AG04450 (cell line): ENCODE data around the gene TMEM222. TPM values are rescaled to one million over a fixed set of nuclear protein-coding genes. Genes with fewer than 3 reads are reported as not detected.
"Not testable (repeated sequence)": the region's sequence is repeated elsewhere in the genome, so short reads cannot be mapped to it uniquely, and the experiment has no call there.

Experiments
- CTCF ChIA-PET: fragments of 300-600, 350-600 bp; formaldehyde crosslinking; extraction: SDS; loops from one replicate; lab custom pipeline; 2022; ENCODE audit warnings: antibody characterized with exemption, inconsistent platforms; lab: Charles Lee
- POLR2A ChIA-PET: fragments of 350-600 bp; formaldehyde crosslinking; extraction: SDS; loops from one replicate; lab custom pipeline; 2021; ENCODE audit warnings: antibody characterized with exemption, inconsistent platforms; lab: Yijun Ruan, JAX
- DNase-seq: peaks from one replicate; pipeline ENCODE4 v3.0.0-alpha.2; 2011; ENCODE audit warnings: low read depth, low spot score
- H3K27ac ChIP-seq: one replicate; pipeline ENCODE4 v1.5.1; 2012; ENCODE audit warnings: low read depth, low read length, control low read depth
- H3K27me3 ChIP-seq: one replicate; pipeline ENCODE4 v1.6.0; 2012; ENCODE audit warnings: low read length; ENCODE audit not compliant: control insufficient read depth, insufficient read depth
- H3K4me3 ChIP-seq: 2 replicates; pipeline ENCODE4 v1.5.1; 2011; ENCODE audit warnings: mild to moderate bottlenecking, low read depth, low read length, control low read depth
- H3K9me3 ChIP-seq: 2 replicates; pipeline ENCODE4 v1.5.1; 2012; ENCODE audit warnings: low read length; ENCODE audit not compliant: control insufficient read depth, insufficient read depth
- polyA plus RNA-seq: library from polyadenylated mRNA; depleted of rRNA; stranded (reverse); fragments of >200 nt; gene quantifications from 2 replicates; pipeline ENCODE4 v1.2.3, GENCODE V29; 2011; rRNA removed
- small RNA-seq: library from RNA; depleted of rRNA; stranded (forward); fragments of <200 nt; gene quantifications from one replicate; pipeline ENCODE3, GENCODE V24; 2012; ENCODE audit warnings: low read depth; ENCODE audit not compliant: insufficient read length
- TF ChIP-seq, protein P1 (sequence below): IDR thresholded peaks from 2 replicates; pipeline ENCODE4 v1.5.1; 2011; ENCODE audit warnings: low read depth, low read length, control low read depth, inconsistent platforms

TMEM222 gene
- polyA plus RNA-seq, 1 experiment, result 27.8 TPM

DNA sequence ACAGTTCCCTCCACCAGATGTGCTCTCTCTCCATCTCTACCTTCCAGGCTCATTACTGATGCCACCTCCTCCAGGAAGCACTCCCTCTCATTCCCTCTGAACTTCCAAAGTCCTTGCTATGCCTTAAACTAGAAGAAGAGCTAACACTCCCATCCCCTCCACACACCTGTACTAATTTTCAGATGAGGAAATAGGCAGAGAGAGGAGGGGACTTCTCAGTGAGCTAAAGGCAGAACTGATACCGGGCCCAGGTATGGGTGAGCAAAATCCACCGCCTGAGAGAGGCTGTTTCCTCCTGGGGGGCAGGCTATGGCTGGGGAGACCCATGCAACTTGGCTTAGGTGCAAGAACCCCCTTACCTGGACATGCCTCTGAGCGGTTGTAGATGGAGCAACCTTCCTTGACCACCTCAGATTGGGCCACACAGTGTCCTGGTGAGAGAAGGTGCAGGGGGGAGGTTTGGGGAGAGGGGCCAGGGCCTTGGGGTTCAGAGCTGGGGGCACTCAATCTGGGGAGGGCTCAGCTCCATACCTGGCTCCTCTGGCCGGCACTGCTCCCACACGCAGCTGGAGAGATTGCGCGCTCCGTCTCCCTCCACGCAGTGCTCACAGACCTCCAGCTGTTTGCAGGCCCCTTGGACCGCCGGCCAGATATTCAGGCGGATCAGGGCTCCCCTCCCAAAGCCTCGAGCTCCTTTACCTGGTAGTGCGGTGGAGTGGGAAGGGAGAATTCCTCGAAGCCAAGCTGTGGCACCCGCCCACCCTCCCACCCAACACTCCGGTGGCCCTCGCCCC lies 60.2 kb downstream of the TMEM222 start:
- POLR2A ChIA-PET, result no interaction called here
- DNase-seq, result no peak
- Histone ChIP-seq H3K9me3 (no peaks in the 10 kb centered on the region), H3K27me3 (peaks cover 25% of the 10 kb centered on the region), H3K27ac (no peak overlapping the region), H3K4me3 (no peak overlapping the region)
- TF ChIP-seq, protein P1, sequence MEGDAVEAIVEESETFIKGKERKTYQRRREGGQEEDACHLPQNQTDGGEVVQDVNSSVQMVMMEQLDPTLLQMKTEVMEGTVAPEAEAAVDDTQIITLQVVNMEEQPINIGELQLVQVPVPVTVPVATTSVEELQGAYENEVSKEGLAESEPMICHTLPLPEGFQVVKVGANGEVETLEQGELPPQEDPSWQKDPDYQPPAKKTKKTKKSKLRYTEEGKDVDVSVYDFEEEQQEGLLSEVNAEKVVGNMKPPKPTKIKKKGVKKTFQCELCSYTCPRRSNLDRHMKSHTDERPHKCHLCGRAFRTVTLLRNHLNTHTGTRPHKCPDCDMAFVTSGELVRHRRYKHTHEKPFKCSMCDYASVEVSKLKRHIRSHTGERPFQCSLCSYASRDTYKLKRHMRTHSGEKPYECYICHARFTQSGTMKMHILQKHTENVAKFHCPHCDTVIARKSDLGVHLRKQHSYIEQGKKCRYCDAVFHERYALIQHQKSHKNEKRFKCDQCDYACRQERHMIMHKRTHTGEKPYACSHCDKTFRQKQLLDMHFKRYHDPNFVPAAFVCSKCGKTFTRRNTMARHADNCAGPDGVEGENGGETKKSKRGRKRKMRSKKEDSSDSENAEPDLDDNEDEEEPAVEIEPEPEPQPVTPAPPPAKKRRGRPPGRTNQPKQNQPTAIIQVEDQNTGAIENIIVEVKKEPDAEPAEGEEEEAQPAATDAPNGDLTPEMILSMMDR, result no peak
- CTCF ChIA-PET, result interaction anchor here (0.9 to 2.3 kb wide), 5 partner anchors 9 to 85 kb away, joined by 3 to 8 read pairs (median 4); no protein-coding TSS in a partner anchor

DNA sequence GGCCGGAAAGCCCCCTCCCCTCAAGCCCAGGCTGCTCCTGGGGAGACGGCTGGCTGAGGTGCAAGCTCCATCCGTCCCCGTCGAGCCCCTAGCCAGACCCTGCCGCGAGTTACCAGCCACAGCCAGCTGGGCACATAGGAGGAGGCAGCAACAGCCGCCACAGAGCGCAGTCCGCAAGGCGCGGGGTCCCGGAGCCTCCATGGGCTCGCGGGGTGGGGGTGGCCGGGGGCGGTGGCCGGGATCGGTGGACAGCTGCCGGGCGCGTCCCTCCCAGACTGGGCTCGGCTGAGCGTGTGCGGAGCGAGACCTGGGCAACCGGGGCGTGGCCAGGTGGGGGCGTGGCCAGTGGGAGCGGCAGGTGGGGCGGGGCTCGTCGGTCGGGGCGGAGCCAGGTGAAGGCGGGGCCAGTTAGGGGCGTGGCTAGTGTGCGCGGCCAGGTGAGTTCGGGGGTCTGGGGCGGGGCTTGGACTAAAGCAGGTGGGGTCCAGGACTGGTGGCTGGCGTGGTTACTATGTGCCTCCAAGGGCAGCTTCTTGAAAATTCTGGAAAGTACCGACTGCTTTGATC lies 61.2 kb downstream of the TMEM222 start, which contains the start of gene CD164L2:
CD164L2 (minus strand) TSS at position 295 of the 567 bp plus-strand sequence; CDS start at position 201, 94 bp downstream.
- H3K27me3 ChIP-seq, result peaks cover 25% of the 10 kb centered on the region
- TF ChIP-seq, protein P1, result no peak
- no peak for DNase-seq
- ChIA-PET CTCF (interaction anchor here (0.7 to 2.3 kb wide), 4 partner anchors 8 to 86 kb away, joined by 3 to 8 read pairs (median 4); partner anchors contain the start of gene MAP3K6), POLR2A (no interaction called here)
- no peak within 1 kb of the TSS for H3K27ac ChIP-seq
- no peak within 1 kb of the TSS for H3K4me3 ChIP-seq
- H3K9me3 ChIP-seq, result no peaks in the 10 kb centered on the region

DNA sequence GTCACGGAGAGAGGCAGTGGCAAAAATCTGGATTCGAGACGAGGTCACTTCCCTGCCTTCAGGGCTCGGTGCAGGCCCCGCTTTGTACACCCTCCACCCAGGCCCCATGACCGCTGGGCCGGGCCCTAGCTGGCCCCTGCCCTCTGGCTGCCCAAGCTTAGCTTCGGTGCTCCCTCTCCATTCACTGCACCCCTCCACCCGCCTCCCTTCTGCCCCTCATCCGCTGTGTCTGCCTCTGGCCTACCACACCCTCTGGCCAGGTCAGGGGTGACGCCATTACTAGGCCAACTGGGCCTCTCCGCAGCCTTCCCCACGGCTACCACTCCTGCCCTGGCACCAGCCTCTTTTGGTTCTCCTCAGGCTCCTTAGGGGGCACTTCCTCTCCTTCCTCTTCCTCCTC lies 61.7 kb downstream of the TMEM222 start:
- H3K9me3 ChIP-seq, result no peaks in the 10 kb centered on the region
- ChIA-PET POLR2A (no interaction called here), CTCF (interaction anchor here (0.7 to 2.3 kb wide), 4 partner anchors 8 to 17 kb away, joined by 3 to 8 read pairs (median 5); partner anchors contain the start of gene MAP3K6)

DNA sequence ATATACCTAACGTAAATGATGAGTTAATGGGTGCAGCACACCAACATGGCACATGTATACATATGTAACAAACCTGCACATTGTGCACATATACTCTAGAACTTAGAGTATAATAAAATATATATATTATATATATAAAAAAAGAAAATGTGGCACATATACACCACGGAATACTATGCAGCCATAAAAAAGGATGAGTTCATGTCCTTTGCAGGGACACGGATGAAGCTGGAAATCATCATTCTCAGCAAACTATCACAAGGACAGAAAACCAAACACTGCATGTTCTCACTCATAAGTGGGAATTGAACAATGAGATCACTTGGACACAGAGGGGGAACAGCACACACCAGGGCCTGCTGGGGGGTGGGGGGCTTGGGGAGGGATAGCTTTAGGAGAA lies 62.8 kb downstream of the TMEM222 start:
- ChIA-PET POLR2A (interaction anchor here (0.6 kb wide), 1 partner anchor 93 kb away, joined by 4 read pairs; no protein-coding TSS in a partner anchor), CTCF (interaction anchor here (0.9 to 1.8 kb wide), 3 partner anchors 10 to 28 kb away, joined by 4 to 6 read pairs (median 4); partner anchors contain the start of gene MAP3K6)
- H3K27me3 ChIP-seq, result peaks cover 25% of the 10 kb centered on the region
- DNase-seq, H3K4me3 ChIP-seq, H3K9me3 ChIP-seq, H3K27ac ChIP-seq: not testable (repeated sequence)

More for the DNA sequence above, 61.7 kb downstream of the TMEM222 start:
- no peak for DNase-seq
- Histone ChIP-seq H3K27ac (no peak overlapping the region), H3K27me3 (peaks cover 25% of the 10 kb centered on the region), H3K4me3 (no peak overlapping the region)
- TF ChIP-seq, protein P1, result no peak

Small RNA genes lying within 50 kb of the gene (small RNA-seq; reads per million reads assigned to genes)
- not detected for gene RNU6-48P

Other genes with a start within 250 kb of the TMEM222 start
- 10.8 and 16.4 TPM in 2 replicates for gene SLC9A1, start 167.0 kb upstream of the TMEM222 start, polyA plus RNA-seq
- gene WDTC1, start 87.5 kb upstream of the TMEM222 start, polyA plus RNA-seq, result 7.1 and 9.2 TPM in 2 replicates
- gene SYTL1, start 19.9 kb downstream of the TMEM222 start, polyA plus RNA-seq, result 0.32 and 0.35 TPM in 2 replicates
- gene MAP3K6, start 44.8 kb downstream of the TMEM222 start, polyA plus RNA-seq, result 7.6 TPM in 2 replicates
- gene FCN3, start 52.7 kb downstream of the TMEM222 start, polyA plus RNA-seq, result not detected in 2 replicates
- gene CD164L2, start 61.2 kb downstream of the TMEM222 start, polyA plus RNA-seq, result not detected in 2 replicates
- gene GPR3, start 70.5 kb downstream of the TMEM222 start, polyA plus RNA-seq, result 1.3 and 1.7 TPM in 2 replicates
- 54.8 and 62.7 TPM in 2 replicates for gene WASF2, start 168.0 kb downstream of the TMEM222 start, polyA plus RNA-seq